ENCODE data around the gene TMEM72. TPM values are rescaled to one million over a fixed set of nuclear protein-coding genes. Genes with fewer than 3 reads are reported as not detected.

Gene TMEM72
- polyA plus RNA-seq, 2 of the 4 experiments (the other 2 are of a cell fraction), result not detected

DNA sequence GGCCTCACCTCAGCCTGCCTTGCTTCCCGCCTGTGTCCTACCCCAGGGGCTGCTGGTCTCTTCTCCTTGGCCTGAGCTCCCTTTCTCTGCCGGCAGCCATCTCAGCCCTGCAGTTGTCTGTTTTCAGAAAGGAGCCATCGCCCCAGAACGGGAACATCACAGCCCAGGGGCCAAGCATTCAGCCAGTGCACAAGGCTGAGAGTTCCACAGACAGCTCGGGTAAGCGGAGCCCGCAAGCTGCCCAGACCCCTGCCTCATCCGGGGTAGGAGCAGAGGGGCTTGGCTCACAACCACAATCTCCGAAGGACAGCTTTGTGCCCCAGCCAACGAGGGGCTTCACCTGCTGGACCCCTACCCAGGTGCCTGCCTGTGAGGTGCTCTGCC, 72.8 kb downstream of the TMEM72 start:
- H3K4me2 ChIP-seq, result no peak overlapping the region
- DNase-seq (ENCODE audit: low read depth in 1 of 2, low spot score in 1 of 2), result no peak
- ChIA-PET POLR2A (no interaction called here), CTCF (interaction anchor here (1.0 kb wide), 1 partner anchor 51 kb away, joined by 4 read pairs; no protein-coding TSS in a partner anchor)
- ATAC-seq, result no peak
- FAIRE-seq, result no peak
- TF ChIP-seq EHF (CRISPR knock-in tag; IDR thresholded peaks at IDR 0.05) (no peak), HDAC2 (IDR thresholded peaks at IDR 0.05) (no peak), CBX2 (IDR thresholded peaks at IDR 0.05; ENCODE audit: borderline replicate concordance, low read depth) (no peak), TFCP2L1 (CRISPR knock-in tag; IDR thresholded peaks at IDR 0.05) (no peak), PHF8 (IDR thresholded peaks at IDR 0.05; ENCODE audit: borderline replicate concordance, low read depth) (no peak), RCOR1 (IDR thresholded peaks at IDR 0.05; ENCODE audit: low read depth, low read length) (no peak), KDM1A (IDR thresholded peaks at IDR 0.05; ENCODE audit: low read depth) (no peak), HOXA7 (CRISPR knock-in tag; IDR thresholded peaks at IDR 0.05) (no peak), KDM5A (IDR thresholded peaks at IDR 0.05) (no peak), HEYL (CRISPR knock-in tag; IDR thresholded peaks at IDR 0.05) (no peak)
- TF ChIP-seq, protein P1, sequence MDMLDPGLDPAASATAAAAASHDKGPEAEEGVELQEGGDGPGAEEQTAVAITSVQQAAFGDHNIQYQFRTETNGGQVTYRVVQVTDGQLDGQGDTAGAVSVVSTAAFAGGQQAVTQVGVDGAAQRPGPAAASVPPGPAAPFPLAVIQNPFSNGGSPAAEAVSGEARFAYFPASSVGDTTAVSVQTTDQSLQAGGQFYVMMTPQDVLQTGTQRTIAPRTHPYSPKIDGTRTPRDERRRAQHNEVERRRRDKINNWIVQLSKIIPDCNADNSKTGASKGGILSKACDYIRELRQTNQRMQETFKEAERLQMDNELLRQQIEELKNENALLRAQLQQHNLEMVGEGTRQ (IDR thresholded peaks at IDR 0.05), result no peak
- TF ChIP-seq, protein P2, sequence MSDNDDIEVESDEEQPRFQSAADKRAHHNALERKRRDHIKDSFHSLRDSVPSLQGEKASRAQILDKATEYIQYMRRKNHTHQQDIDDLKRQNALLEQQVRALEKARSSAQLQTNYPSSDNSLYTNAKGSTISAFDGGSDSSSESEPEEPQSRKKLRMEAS (IDR thresholded peaks at IDR 0.05), result no peak
- peak overlapping the region in 1 of 2 experiments; percentile 92; a peak in 2 of 6 replicates for H3K27ac ChIP-seq
- H3K4me1 ChIP-seq, result peaks cover 47% of the 10 kb centered on the region
- H3K4me3 ChIP-seq, result no peak overlapping the region
- 92% methylated on average over 8 of the region's 10 CpGs for WGBS (ENCODE audit: missing lambda C conversion rate)
- H3K9me3 ChIP-seq, result no peaks in the 10 kb centered on the region

DNA sequence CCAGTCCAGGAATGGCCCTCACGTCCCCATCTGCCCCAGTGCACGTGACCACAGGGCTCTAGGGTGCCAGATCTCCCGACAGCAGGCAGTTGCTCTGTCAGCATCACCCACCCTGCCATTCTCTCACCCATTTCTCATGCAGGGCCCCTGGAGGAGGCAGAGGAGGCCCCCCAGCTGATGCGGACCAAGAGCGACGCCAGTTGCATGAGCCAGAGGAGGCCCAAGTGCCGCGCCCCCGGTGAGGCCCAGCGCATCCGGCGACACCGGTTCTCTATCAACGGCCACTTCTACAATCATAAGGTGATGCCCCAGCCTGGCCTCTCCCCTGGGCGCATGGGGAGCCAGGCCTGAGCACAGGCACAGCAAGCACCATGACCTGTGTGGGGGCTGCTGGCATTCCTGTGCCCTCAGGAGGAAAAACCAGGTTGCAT, 73.5 kb downstream of the TMEM72 start:
- no peak for DNase-seq (ENCODE audit: low read depth in 1 of 2, low spot score in 1 of 2)
- WGBS (ENCODE audit: missing lambda C conversion rate), result 88% methylated on average over 6 of the region's 15 CpGs
- no peak for FAIRE-seq
- TF ChIP-seq CHD4 (IDR thresholded peaks at IDR 0.05; ENCODE audit: borderline replicate concordance) (no peak), NFE2L2 (conservative IDR thresholded peaks at IDR 0.05; ENCODE audit: low read length) (no peak), RCOR1 (IDR thresholded peaks at IDR 0.05; ENCODE audit: low read depth, low read length) (no peak), POLR2A (IDR thresholded peaks at IDR 0.05; ENCODE audit: low read length) (no peak), ZSCAN20 (CRISPR knock-in tag; IDR thresholded peaks at IDR 0.05) (no peak), KDM1A (IDR thresholded peaks at IDR 0.05; ENCODE audit: low read depth) (no peak), KDM5A (IDR thresholded peaks at IDR 0.05) (no peak), EP300 (IDR thresholded peaks at IDR 0.05) (no peak), CBX2 (IDR thresholded peaks at IDR 0.05; ENCODE audit: borderline replicate concordance, low read depth) (no peak), HEYL (CRISPR knock-in tag; IDR thresholded peaks at IDR 0.05) (no peak), JUN (IDR thresholded peaks at IDR 0.05) (no peak)
- TF ChIP-seq, protein P3, sequence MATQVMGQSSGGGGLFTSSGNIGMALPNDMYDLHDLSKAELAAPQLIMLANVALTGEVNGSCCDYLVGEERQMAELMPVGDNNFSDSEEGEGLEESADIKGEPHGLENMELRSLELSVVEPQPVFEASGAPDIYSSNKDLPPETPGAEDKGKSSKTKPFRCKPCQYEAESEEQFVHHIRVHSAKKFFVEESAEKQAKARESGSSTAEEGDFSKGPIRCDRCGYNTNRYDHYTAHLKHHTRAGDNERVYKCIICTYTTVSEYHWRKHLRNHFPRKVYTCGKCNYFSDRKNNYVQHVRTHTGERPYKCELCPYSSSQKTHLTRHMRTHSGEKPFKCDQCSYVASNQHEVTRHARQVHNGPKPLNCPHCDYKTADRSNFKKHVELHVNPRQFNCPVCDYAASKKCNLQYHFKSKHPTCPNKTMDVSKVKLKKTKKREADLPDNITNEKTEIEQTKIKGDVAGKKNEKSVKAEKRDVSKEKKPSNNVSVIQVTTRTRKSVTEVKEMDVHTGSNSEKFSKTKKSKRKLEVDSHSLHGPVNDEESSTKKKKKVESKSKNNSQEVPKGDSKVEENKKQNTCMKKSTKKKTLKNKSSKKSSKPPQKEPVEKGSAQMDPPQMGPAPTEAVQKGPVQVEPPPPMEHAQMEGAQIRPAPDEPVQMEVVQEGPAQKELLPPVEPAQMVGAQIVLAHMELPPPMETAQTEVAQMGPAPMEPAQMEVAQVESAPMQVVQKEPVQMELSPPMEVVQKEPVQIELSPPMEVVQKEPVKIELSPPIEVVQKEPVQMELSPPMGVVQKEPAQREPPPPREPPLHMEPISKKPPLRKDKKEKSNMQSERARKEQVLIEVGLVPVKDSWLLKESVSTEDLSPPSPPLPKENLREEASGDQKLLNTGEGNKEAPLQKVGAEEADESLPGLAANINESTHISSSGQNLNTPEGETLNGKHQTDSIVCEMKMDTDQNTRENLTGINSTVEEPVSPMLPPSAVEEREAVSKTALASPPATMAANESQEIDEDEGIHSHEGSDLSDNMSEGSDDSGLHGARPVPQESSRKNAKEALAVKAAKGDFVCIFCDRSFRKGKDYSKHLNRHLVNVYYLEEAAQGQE (IDR thresholded peaks at IDR 0.05), result no peak
- TF ChIP-seq, protein P4, sequence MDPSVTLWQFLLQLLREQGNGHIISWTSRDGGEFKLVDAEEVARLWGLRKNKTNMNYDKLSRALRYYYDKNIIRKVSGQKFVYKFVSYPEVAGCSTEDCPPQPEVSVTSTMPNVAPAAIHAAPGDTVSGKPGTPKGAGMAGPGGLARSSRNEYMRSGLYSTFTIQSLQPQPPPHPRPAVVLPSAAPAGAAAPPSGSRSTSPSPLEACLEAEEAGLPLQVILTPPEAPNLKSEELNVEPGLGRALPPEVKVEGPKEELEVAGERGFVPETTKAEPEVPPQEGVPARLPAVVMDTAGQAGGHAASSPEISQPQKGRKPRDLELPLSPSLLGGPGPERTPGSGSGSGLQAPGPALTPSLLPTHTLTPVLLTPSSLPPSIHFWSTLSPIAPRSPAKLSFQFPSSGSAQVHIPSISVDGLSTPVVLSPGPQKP (IDR thresholded peaks at IDR 0.05; ENCODE audit: low read depth, low read length), result no peak
- ChIA-PET POLR2A (no interaction called here), CTCF (interaction anchor here (0.9 kb wide), 1 partner anchor 10 kb away, joined by 3 read pairs; no protein-coding TSS in a partner anchor)
- ATAC-seq, result no peak
- Histone ChIP-seq H3K4me2 (no peak overlapping the region), H3K4me1 (peaks cover 39% of the 10 kb centered on the region), H3K4me3 (no peak overlapping the region), H3K9me3 (no peaks in the 10 kb centered on the region), H3K27ac (peak overlapping the region; percentile 26 to 92; a peak in 1 of 6 replicates)
